ENCODE data around the gene SERTAD3. TPM values are rescaled to one million over a fixed set of nuclear protein-coding genes. Genes with fewer than 3 reads are reported as not detected.

Gene SERTAD3
- total RNA-seq, 1 experiment from 2014 or later, result 26.3 TPM

DNA sequence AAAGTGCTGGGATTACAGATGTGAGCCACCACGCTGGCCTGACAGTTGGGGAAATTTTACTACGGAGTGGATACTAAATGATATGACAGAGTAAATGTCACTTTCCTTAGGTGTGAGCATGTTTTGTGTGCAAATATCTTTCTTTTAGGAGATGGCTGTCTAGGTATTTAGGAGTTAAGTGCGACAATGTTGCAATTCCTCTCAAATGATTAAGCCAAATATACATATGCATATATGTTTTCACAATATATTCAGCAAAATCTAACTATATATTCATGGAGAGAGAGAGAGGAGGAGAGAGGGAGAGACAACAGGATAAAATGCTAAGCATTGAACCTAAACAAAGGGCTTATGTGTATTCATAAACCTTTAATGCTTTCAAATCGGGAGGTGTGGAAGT is 5.4 kb upstream of the SERTAD3 start:
- ChIA-PET POLR2A (ENCODE audit: low non-redundant PET) (no interaction called here), CTCF (no interaction called here)
- BruUV-seq (replicated peaks), result no TSS peak

GRCh38 chr19:40446263-40446784 is 2.2 kb upstream of the SERTAD3 start:
- POLR2A ChIA-PET (ENCODE audit: low non-redundant PET), result no interaction called here
- Histone ChIP-seq H3K36me3 (ENCODE audit: insufficient read depth, low read length, poor library complexity, severe bottlenecking) (peaks cover 11% of the 10 kb centered on the region), H3K27ac (ENCODE audit: low read depth, low read length, poor library complexity, severe bottlenecking) (no peak overlapping the region), H3K4me3 (ENCODE audit: low read depth, low read length, poor library complexity, severe bottlenecking) (no peak overlapping the region), H3K4me1 (ENCODE audit: insufficient read depth, low read length, poor library complexity, severe bottlenecking) (peaks cover 22% of the 10 kb centered on the region), H3K27me3 (replicated peaks; ENCODE audit: insufficient read depth, low read depth, low read length, poor library complexity) (no peaks in the 10 kb centered on the region), H3K9me3 (ENCODE audit: low read depth, low read length, poor library complexity, severe bottlenecking) (no peaks in the 10 kb centered on the region)
- no peak for TF ChIP-seq EZH2 (IDR thresholded peaks at IDR 0.05; ENCODE audit: borderline replicate concordance, low read depth, low read length, poor library complexity, severe bottlenecking)
- TF ChIP-seq, protein P1, sequence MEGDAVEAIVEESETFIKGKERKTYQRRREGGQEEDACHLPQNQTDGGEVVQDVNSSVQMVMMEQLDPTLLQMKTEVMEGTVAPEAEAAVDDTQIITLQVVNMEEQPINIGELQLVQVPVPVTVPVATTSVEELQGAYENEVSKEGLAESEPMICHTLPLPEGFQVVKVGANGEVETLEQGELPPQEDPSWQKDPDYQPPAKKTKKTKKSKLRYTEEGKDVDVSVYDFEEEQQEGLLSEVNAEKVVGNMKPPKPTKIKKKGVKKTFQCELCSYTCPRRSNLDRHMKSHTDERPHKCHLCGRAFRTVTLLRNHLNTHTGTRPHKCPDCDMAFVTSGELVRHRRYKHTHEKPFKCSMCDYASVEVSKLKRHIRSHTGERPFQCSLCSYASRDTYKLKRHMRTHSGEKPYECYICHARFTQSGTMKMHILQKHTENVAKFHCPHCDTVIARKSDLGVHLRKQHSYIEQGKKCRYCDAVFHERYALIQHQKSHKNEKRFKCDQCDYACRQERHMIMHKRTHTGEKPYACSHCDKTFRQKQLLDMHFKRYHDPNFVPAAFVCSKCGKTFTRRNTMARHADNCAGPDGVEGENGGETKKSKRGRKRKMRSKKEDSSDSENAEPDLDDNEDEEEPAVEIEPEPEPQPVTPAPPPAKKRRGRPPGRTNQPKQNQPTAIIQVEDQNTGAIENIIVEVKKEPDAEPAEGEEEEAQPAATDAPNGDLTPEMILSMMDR (conservative IDR thresholded peaks at IDR 0.05; ENCODE audit: low read depth, low read length), result no peak
- no TSS peak for BruUV-seq (replicated peaks)
- no peak for DNase-seq (ENCODE audit: low spot score)
- CTCF ChIA-PET, result no interaction called here
- intact Hi-C loops (cut with micrococcal nuclease; ENCODE audit: unreplicated experiment), result no loop called here

More for the DNA sequence above, 5.4 kb upstream of the SERTAD3 start:
- no peak for DNase-seq (ENCODE audit: low spot score)
- Histone ChIP-seq H3K36me3 (ENCODE audit: insufficient read depth, low read length, poor library complexity, severe bottlenecking) (no peaks in the 10 kb centered on the region), H3K9me3 (ENCODE audit: low read depth, low read length, poor library complexity, severe bottlenecking) (no peaks in the 10 kb centered on the region), H3K4me1 (ENCODE audit: insufficient read depth, low read length, poor library complexity, severe bottlenecking) (peaks cover 10% of the 10 kb centered on the region), H3K27ac (ENCODE audit: low read depth, low read length, poor library complexity, severe bottlenecking) (no peak overlapping the region), H3K4me3 (ENCODE audit: low read depth, low read length, poor library complexity, severe bottlenecking) (no peak overlapping the region), H3K27me3 (replicated peaks; ENCODE audit: insufficient read depth, low read depth, low read length, poor library complexity) (no peaks in the 10 kb centered on the region)
- TF ChIP-seq, protein P1 (conservative IDR thresholded peaks at IDR 0.05; ENCODE audit: low read depth, low read length), result no peak
- TF ChIP-seq EZH2 (IDR thresholded peaks at IDR 0.05; ENCODE audit: borderline replicate concordance, low read depth, low read length, poor library complexity, severe bottlenecking), result no peak
- intact Hi-C loops (cut with micrococcal nuclease; ENCODE audit: unreplicated experiment), result no loop called here

DNA sequence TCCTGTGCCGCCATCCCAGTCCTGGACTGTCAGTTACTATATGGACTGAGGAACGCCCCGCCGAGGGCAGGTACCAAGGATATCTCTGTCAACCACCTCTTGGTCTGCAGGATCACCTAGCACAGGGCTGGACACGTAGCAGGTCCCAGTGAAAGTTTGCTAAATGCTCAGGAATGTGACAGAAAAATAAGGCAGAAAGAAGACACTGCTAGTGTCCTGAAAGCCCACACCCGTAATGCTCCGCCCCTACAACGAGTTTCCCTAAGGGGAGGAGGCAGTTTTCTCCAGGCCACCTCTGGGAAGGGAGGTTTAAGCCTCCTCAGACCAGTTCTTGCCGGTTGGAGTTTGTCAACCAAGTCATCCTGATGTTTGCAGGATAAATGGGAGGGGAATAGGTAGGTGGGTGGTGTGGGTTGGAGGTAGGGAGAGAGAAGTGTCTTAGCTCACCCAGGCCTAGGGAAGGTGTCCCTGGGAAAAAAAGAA is 1.7 kb upstream of the SERTAD3 start:
- intact Hi-C loops (cut with micrococcal nuclease; ENCODE audit: unreplicated experiment), result no loop called here

More for the DNA sequence above, 1.7 kb upstream of the SERTAD3 start:
- TF ChIP-seq EZH2 (IDR thresholded peaks at IDR 0.05; ENCODE audit: borderline replicate concordance, low read depth, low read length, poor library complexity, severe bottlenecking), result no peak
- TF ChIP-seq, protein P1 (conservative IDR thresholded peaks at IDR 0.05; ENCODE audit: low read depth, low read length), result no peak
- Histone ChIP-seq H3K9me3 (ENCODE audit: low read depth, low read length, poor library complexity, severe bottlenecking) (no peaks in the 10 kb centered on the region), H3K36me3 (ENCODE audit: insufficient read depth, low read length, poor library complexity, severe bottlenecking) (peaks cover 16% of the 10 kb centered on the region), H3K4me3 (ENCODE audit: low read depth, low read length, poor library complexity, severe bottlenecking) (no peak overlapping the region), H3K4me1 (ENCODE audit: insufficient read depth, low read length, poor library complexity, severe bottlenecking) (peaks cover 22% of the 10 kb centered on the region), H3K27me3 (replicated peaks; ENCODE audit: insufficient read depth, low read depth, low read length, poor library complexity) (no peaks in the 10 kb centered on the region), H3K27ac (ENCODE audit: low read depth, low read length, poor library complexity, severe bottlenecking) (peak overlapping the region; percentile 96)
- ChIA-PET CTCF (no interaction called here), POLR2A (ENCODE audit: low non-redundant PET) (no interaction called here)
- BruUV-seq (replicated peaks), result no TSS peak
- DNase-seq (ENCODE audit: low spot score), result peak; percentile 30

Measured in A673 (cell line).